Hematopoietic multipotent progenitor cell treated with erythropoietin and hydrocortisone succinate and interleukin-3 and kit ligand, for 15 days (in vitro differentiated cells): ENCODE data around the gene MPHOSPH9.

Experiments
- DNase-seq: peaks from one replicate; pipeline ENCODE4 v3.0.0-alpha.2; 2015; ENCODE audit warnings: low spot score

MPHOSPH9 gene, protein sequence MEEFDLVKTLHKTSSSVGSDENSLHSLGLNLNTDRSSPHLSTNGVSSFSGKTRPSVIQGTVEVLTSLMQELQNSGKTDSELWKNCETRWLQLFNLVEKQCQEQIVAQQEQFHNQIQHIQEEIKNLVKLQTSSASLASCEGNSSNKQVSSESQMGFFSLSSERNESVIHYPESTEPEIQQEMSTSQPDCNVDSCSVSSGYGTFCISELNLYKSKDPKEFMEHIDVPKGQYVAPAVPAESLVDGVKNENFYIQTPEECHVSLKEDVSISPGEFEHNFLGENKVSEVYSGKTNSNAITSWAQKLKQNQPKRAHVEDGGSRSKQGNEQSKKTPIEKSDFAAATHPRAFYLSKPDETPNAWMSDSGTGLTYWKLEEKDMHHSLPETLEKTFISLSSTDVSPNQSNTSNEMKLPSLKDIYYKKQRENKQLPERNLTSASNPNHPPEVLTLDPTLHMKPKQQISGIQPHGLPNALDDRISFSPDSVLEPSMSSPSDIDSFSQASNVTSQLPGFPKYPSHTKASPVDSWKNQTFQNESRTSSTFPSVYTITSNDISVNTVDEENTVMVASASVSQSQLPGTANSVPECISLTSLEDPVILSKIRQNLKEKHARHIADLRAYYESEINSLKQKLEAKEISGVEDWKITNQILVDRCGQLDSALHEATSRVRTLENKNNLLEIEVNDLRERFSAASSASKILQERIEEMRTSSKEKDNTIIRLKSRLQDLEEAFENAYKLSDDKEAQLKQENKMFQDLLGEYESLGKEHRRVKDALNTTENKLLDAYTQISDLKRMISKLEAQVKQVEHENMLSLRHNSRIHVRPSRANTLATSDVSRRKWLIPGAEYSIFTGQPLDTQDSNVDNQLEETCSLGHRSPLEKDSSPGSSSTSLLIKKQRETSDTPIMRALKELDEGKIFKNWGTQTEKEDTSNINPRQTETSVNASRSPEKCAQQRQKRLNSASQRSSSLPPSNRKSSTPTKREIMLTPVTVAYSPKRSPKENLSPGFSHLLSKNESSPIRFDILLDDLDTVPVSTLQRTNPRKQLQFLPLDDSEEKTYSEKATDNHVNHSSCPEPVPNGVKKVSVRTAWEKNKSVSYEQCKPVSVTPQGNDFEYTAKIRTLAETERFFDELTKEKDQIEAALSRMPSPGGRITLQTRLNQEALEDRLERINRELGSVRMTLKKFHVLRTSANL

DNA sequence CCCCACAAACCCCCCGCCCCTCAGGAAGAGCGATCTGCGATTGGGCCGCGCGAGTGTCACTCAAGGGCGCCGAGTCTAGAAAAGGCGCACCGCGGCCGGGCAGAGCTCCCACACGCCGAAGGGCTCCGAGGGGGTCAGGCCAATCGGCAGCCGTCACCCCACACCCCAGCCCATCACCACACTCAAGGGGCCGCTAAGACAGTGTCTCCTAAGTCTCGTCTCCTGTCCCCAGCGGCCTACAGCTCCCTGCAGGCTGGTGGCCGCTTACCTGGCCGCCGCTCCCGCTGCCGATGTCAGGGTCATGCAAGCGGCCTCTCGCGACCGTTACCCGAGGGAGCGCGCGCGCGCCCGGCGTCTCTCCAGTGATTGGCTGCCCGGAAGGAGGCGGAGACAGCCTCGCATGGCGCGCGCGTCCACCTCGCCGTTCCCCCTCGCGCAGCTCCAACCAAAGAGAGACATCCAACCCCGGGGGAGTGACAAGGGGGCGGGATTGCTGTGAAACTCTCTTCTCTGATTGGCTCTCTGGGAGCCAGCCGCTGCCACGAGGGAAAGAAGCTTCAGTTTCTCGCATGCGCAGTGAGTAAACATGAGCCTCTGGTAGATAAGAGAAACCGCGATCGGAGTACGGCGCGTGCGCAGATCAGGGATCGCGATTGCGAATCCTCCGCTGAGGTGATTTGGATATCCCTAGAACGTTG, at the start of gene MPHOSPH9, which contains the start of gene MTRFR:
TSS of gene MPHOSPH9 (minus strand) at position 335 of the 698 bp plus-strand sequence. CDS start 2,777 bp downstream, outside the sequence.
TSS of gene MTRFR (plus strand) at position 630 of the 698 bp plus-strand sequence. CDS start 20,239 bp downstream, outside the sequence.
- DNase-seq: peak; percentile 100

DNA sequence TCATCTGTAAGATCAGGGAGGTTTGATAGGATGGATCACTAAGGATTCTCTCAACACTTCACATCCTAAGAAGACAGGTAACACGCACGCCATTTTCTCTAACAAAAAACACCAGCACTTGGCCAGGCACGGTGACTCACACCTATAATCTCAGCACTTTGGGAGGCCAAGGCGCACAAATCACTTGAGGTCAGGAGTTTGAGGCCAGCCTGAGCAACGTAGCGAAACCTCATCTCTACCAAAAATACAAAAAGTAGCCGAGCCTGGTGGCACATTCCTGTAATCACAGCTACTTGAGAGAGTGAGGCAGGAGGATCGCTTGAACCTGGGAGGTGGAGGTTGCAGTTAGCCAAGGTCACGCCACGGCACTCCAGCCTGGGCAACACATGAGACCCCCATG, 49.2 kb upstream of the MPHOSPH9 start:
- DNase-seq: no peak

DNA sequence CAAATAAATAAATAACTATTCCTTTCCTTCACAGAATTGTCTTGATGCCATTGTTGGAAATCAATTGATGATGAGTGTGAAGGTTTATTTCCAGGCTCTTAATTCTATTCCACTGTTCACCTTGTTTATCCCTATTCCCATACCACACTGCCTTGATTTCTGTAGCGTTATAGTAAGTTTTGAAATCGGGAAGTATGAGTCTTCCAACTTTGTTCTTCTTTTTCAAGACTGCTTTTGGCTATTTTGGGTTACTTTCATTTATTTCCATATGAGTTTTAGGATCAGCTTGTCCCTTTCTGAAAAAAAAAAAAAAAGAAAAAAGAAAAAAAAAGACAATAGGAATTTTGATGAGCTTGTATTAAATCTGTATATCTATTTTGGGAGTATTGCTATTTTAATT, 48.0 kb upstream of the MPHOSPH9 start:
- DNase-seq: no peak

DNA sequence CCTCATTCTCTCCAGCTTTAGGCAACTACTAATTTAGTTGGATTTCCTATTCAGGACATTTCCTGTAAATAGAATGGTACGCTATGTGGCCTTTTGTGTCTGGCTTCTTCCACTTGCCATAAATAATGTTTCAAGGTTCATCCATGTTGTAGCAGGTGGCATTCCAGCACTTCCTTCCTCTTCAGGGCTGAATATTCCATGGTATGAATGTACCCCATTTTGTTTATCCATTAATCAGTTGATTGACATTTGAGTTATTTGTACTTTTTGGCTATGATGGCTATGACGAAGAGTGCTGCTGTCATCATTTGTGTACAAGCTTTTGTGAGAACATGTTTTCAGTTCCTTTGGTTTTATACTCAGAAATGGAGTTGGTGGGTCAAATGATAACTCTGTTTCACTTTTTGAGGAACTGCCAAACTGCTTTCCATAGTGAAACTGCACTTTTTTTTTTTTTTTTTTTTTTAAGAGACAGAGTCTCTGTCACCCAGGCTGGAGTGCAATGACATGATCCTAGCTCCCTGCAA, 45.2 kb upstream of the MPHOSPH9 start:
- no peak for DNase-seq

DNA sequence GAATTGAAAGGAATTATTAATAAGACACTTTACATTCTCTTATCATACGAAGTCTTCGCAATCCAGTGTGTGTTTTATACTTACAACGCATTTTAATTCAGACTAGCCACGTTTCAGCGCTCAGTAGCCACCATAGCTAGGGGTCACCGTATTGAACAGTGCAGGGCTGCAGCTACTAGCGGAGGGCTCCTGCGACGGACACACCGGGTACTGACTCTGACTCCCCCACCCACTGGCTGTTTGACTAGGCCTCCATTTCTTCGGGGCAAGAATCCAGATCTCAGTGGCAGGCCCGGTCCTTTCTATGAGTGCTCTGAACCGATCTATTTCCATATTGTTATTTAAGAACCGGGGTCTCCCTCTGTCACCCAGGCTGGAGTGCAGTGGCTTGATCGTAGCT, 40.2 kb upstream of the MPHOSPH9 start:
- DNase-seq: no peak

DNA sequence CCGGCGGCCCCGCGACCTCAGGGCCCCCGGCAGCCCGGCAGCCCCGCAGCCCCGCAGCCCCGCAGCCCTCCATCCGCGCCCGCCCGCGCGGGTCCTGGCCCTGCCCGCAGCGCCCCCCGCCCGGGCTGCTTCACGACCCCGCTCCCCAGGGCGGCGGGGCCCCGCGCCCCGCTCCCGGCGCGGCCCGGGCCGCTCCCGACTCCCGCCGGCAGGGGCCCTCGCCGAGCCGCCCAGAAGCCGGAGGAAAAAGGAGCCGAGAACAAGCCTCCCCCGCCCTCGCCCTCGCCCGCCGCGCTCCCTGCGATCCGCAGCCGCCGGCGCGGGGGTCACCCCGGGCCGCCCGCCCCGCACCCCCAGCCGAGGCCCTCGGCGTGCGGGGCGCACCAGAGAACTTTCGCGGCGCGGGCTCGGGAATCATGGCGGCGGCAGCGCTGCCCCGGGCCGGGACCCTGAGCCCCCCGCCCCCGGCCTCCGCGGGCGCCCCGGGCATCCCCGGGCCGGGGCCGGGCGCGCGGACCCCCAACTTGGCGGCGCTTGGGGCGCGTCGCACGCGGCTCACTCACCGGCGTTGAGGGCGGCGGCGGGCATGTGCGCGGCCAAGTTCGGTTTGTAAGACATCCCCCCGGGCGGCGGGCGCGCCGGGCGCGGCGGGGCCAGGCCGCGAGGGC, 38.2 kb upstream of the MPHOSPH9 start:
- peak; percentile 73 for DNase-seq

DNA sequence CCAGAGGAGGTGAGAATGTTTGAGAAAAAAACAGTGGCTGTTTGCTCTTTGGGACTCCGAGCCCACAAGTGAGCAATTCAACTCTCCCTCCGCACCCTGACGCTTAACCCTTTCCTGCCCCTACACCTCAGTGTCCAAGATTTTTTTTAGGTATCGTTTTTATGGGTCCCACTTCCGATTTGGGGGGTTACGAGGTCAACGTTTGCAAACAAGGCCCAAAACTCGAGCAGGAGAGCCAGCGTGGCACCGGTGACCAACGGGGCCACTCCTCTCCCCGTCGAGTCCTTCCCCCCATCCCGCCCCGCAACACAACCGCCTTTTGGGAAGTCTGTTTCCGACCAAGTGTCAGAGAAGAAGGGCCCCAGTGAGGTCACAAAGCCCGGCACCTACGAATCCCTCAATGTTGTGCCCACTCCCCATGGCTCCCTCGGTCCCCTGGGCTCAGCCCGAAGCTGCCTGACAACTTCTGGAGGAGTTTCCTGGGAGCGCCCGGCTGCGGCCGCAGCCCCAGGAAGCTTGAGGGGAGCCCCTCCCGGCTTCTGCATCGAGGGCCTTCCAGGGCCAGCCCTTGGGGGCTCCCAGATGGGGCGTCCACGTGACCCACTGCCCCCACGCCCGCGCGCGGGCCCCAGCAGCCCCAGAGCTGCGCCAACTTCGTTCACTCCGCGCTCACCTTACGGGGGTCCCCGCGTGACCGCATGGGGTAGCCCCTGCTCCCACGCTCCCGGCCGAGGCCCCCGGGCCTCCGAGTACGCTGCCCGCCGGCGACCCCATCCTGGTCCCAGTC, 37.5 kb upstream of the MPHOSPH9 start:
- DNase-seq: no peak

DNA sequence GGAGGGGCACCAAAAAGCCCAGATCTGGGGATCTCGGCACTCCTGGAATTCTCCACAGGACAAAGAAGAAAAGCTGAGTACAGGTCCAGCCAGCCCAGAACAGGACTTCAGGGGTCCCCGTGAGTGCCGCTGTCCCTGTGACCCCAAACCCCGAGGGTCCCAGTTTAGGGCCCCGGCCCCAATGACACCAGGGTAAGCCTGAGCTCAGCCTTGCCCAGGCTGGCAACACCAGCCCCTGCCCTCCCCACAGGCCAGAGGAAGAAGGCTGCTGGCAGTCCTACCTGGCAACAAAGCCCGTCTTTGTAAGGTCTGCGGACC, 36.9 kb upstream of the MPHOSPH9 start:
- no peak for DNase-seq

DNA sequence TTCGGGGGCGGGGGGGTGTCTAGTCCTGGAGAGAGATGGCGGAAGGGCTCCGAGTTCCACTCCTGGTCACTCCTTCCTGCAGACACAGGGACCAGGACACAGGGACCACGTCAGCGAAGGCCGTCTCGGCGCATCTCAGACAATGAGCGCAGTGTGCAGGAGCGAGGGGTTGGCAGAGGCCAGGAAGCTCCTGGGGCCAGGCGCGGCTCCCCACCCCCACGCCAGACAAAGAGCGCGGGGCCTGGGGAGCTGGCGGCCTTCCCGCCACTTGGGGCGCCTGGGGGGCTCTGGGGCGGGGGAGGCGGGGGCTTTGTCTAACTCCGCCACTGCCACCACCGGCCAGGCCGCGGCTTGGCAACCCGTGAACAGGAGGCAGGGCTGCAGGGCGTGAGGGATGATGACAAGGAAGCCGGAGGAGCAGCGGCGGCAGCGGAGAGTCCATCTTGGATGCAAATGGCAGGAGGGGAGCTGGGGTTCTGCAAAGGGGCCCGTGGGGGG, 36.5 kb upstream of the MPHOSPH9 start:
- no peak for DNase-seq

DNA sequence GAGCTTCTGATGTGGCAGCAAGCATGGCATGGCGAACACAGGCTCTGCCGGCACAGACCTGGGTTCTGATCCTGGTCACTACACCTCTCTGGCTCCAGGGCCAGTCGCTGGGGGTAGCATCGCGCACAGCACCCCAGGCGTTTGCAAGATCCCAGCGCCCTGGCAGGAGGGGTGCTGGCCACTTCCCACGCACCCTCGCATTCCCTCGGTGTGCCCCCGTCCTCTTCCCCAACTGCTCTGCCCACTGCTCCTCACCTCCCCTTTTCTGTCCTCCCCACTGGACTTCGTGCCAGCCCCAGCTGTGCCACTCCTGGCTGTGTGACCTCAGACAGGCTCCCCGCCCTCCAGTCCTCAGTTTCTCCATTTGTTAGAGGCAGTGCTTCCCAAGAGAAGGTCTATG, 35.9 kb upstream of the MPHOSPH9 start:
- DNase-seq: no peak

DNA sequence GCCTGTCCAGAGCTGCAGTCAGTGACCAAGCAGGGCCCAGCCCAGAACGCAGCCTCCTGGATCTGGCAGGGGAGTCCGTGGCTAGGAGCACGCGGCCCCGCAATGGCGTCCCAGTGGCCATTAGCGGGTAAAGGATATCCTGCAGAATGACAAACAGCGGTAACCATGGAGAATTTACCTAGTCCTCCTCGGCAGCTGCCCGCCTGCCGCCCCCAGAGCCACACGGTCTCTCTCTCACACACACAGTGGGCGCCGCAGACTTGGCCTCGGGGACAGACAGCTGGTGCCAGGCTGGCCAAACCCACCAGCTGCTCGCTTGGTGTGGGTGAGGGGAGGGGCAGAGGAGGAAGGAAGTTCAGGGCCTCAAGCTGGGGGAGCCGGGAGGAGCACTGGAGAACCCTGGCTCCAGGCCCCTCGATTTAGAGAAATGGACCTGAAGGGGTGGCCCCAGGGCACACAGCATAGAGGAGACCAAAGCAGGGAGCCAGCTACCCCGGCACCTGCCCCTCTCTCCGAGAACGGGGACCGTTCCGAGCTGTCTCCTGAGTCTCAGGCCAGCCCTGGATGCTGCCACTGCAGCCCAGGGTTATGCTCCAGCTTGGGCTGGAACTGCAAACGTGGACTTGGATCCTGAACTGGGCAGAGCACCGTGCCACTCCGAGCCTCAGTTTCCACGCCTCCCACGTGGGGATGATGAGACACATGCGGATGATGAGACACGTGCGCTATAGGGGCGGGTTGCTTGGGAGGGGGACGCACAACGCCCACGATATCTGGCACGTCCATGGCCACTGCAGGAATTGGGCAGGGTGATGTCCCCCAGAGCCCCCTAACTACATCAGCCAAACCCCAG, 35.3 kb upstream of the MPHOSPH9 start:
- DNase-seq: no peak

DNA sequence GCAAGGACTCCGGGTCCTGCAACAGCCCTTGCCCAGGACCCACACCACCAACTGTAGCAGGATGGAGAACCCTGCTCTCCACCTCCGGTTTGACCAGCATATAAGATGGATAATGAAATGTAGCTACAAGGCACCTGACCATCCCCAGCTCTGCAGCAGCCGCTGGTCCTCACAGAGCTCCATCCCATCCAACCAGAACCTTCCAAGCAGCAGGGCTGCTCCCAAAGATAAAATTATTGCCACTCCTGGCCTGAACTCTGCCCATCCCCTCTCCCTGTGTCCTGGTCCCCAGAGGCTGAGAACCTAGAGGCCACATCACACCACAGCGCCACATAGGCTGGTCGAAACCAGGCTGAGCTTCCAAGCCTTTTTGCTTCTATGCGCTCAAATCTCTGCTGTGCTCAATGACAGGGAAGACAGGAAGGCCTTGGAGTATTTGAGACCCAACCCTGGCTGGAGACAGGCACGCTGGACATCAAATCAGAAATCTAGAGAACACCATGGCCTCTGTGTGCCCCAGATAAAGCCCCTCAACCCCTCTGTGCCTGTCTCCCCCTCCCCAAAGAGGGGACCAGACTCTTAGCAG, 34.5 kb upstream of the MPHOSPH9 start:
- no peak for DNase-seq

DNA sequence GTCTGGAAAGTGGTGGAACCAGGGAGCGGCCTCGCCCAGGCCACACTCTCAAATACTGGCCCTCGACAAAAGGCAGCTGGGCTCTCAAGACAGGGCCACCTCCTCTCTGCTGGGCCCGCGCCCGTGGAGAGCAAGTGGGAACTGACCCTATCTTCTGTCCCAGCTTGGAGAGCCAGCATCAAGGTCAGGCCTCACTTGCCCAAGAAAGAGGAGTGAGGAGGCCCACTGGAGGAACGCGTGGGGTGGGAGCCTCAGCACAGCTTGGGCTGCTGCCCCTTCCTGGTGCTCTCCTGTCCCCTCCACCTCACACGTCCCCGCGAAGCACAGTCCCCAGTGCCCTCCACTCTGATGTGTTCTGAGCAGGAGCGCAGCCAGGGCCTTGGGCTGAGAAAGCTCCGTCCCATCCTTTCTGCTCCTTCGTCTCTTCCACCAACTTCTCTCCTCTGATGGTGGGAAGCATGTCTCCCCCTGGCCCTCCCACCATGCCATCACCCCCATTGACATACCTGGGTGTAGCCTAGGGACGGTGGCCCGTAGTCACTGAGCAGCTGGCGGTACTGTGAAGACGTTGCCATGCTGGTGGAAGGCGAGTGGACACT, 33.8 kb upstream of the MPHOSPH9 start:
- DNase-seq: no peak

DNA sequence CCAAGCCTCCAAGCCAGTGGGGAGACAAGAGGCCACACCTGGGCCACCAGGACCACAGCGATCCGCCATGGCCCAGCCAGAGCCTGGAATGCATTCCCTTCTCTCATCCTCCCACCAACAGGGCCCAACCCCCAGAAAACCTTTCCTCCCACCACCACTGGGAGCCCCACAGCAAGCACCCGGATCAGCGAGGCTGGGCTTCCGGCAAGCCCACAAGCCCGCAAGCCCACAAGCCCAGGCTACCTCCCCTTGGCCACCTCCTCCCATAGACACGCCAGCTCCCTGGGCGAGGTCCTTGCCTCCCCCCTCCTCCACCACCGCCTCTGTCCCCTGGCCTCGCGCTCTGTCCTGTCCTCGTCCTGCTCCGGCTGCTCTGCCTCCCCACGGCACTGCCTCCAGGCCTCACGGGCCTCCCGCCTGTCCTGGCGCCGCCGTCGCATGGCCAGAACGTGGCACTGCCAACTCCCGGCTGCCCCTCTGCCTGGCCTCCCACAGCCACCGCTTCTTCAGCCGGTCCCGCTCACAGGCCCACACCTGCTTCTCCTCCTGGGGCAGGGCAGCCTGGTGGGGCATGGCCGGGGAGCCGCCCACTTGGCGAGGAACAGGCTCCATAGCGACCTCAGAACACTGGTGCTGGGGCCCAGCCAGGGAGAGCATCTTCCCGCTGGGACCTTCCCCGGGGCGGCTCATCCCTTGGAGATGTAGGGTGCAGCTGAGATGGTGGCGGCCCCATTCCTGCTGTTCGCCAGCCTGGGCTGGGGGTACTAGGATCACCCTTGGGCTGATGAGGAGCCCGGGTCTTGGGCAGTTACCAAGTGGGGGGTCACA, 33.1 kb upstream of the MPHOSPH9 start:
- no peak for DNase-seq

DNA sequence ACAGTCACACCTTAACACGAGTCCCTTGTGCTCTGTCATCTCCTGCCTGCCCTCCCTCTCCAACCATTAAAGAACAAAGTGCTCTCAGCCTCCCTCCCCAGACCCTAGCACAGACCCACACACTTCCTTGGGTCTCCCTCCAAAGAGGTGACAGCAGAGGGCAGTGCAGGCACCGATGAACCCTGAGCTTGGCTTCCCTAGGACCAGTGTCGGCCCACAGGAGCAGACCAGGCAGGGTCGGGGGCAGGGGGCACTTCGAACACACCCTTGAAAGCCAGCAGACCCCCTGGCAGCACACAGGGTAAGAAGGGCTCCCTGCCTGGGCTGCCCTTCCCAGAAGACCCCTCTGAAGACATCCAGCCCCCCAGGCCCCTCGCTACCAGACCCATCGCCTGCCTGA, 31.7 kb upstream of the MPHOSPH9 start:
- DNase-seq: no peak

DNA sequence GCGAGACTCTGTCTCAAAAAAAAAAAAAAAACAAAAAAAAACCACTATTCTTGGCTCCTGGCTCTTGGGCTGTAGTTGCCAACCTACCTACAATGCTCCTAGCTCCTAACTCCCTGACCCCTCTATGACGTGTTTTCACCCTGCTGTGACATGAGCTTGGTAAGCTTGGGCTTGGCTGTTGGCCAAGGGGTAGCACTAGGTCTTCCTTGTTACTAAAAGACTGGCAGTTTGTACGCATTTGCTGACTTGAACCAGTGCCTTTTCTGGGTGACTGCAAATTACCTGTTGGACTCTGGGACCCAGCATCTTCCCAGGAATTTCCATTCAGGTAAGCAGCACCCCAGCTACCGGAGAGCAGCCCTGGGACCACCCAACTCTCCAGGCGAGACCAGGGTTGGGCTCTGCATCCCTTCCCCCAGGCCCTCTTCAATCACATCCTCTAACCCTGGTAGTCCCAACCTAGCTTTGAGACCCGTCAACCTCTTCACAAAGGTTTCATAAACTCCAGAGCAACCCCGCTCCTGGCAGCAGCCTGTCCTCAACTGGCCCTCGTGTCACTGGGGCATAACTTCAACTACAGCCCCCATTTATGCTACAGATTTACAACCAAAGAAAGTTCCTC, 30.4 kb upstream of the MPHOSPH9 start:
- DNase-seq: no peak

DNA sequence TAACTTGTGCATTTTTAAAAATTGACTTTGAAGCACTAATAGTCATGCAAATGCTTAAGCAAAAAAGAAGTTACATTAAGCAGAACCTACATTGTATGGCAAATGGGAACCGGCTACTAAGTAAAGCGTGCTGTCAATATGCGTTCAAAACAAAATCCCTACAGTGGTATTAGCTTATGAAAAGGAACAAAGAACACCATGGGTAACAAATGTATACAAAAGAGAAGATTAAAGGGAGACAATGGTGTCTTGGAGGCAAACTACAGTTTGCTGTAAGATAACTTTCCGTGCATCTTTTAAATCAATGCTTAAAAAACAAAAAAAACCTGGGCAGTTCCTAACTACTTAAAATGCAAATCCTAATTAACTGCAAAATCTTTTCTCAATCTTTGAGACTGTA, 28.3 kb upstream of the MPHOSPH9 start:
- DNase-seq: no peak
